Heart left ventricle (tissue), 16 donors: ENCODE measurements around the gene CCDC201. TPM values are rescaled to one million over a fixed set of nuclear protein-coding genes. Genes with fewer than 3 reads are reported as not detected.

ENCODE experiments used
- ATAC-seq, 4 donors: fragments of 200-7000 bp; cut with Tn5 transposase; one replicate each; pipeline ENCODE4 v1.9.1; 2020 to 2022; ENCODE audit warnings: moderate library complexity in 4 of 4, mild to moderate bottlenecking in 3 of 4, moderate number of reproducible peaks in 1 of 4
- DNase-seq, 5 donors: peaks; one replicate each; pipeline ENCODE4 v3.0.0-alpha.2; 2020
- H3K27ac ChIP-seq, 12 donors: fragments of 200-600 bp; sonication (generic) in 4 of 12; one replicate each; pipeline versions ENCODE4 v1.5.0 to v1.8.0; 2016 to 2022; ENCODE audit warnings: mild to moderate bottlenecking in 2 of 12
- H3K27me3 ChIP-seq, 9 donors: fragments of 200-600 bp; sonication (generic) in 2 of 9; one replicate each; pipeline versions ENCODE4 v1.5.1 to v1.8.0; 2016 to 2022; ENCODE audit warnings: mild to moderate bottlenecking in 3 of 9
- H3K36me3 ChIP-seq, 9 donors: fragments of 200-600 bp; sonication (generic) in 2 of 9; one replicate each; pipeline versions ENCODE4 v1.5.0 to v1.8.0; 2018 to 2022; ENCODE audit warnings: mild to moderate bottlenecking in 2 of 9
- H3K4me1 ChIP-seq, 12 donors: fragments of 200-600 bp; sonication (generic) in 4 of 12; one replicate each; pipeline versions ENCODE4 v1.5.0 to v1.8.0; 2016 to 2022; ENCODE audit warnings: mild to moderate bottlenecking in 3 of 12
- H3K4me3 ChIP-seq, 12 donors: fragments of 200-600 bp; sonication (generic) in 4 of 12; one replicate each; pipeline versions ENCODE4 v1.5.0 to v1.8.0; 2017 to 2022; ENCODE audit warnings: mild to moderate bottlenecking in 9 of 12, moderate library complexity in 4 of 12
- H3K9me3 ChIP-seq, 12 donors: fragments of 200-600 bp; sonication (generic) in 4 of 12; one replicate each; pipeline versions ENCODE4 v1.5.0 to v1.8.0; 2016 to 2022; ENCODE audit warnings: mild to moderate bottlenecking in 1 of 12
- CTCF ChIP-seq, 12 donors: fragments of 200-600 bp; sonication (generic) in 4 of 12; IDR thresholded peaks; one replicate each; pipeline versions ENCODE4 v1.5.0 to v1.8.0; 2018 to 2022; ENCODE audit warnings: antibody characterized with exemption in 12 of 12, mild to moderate bottlenecking in 5 of 12
- POLR2A ChIP-seq, 2 donors: fragments of 450-650 bp; IDR thresholded peaks; one replicate each; pipeline ENCODE4 v1.6.1; 2017; ENCODE audit warnings: antibody characterized with exemption in 2 of 2, mild to moderate bottlenecking in 2 of 2, moderate library complexity in 2 of 2
- WGBS, 4 donors: extraction: QIAGEN DNeasy Blood & Tissue Kit in 2 of 4; methylation state at CpG; one replicate each; pipeline versions ENCODE4 v1.1.5 to v1.1.7; 2013 to 2018; 5-methylcytosine and 5-hydroxymethylcytosine counted together
- intact Hi-C, 10 donors: fragments of 100-400 bp; cut with DNase I; formaldehyde crosslinking; loops; one replicate each; pipeline versions ENCODE4 v1.11.1 to v1.14.2; 2022
- polyA plus RNA-seq, 2 donors: library from polyadenylated mRNA; stranded (reverse); fragments of 200-250 nt; gene quantifications; one replicate each; pipeline ENCODE4 v1.2.3, GENCODE V29; 2013
- total RNA-seq, 9 donors: library from RNA; depleted of rRNA in 2 of 9; stranded (reverse); fragments of >200 nt in 2 of 9; fragmentation: NEBNext Ultra II Directional in 3 of 9; extraction: Animal tissue kit (Norgen Biotek cat#: 25700) in 3 of 9; gene quantifications; one replicate each; pipeline versions ENCODE4 v1.1.0 to v1.2.4, GENCODE V29; 2016 to 2023
- donor health status: ischemic (EF 13 %, LVEDD 7.1; RV severe dilation, severe dysfunction).
- donor health status: healthy with polysubstance abuse.
- donor health status: DM: no; HTN: yes; CAD: no.
- donor health status: DM: no; HTN: no; CAD: no.
- donor health status: ischemic (EF 25% LVEDD 6.9; RV normal size, moderate dysfunction).
- donor health status: ischemic (EF 25% LVEDD 5.7; RV mildly dilated, moderate dysfunction).
- donor health status: healthy.
- donor health status: DM: yes; HTN: yes; CAD: no.
- donor health status: ischemic (EF 35%, LVEDD 5.7; RV mildly dilated, moderate dysfunction).
- donor health status: nonischemic (EF 11% LVEDD 7.7; RV severe dilation, severe dysfunction).
- donor health status: DM: yes; HTN: yes; CAD: no.
- donor health status: PGD.
- donor health status: ischemic (EF 29% LVEDD 5.4; RV normal size, mild dysfunction).
- donor health status: nonischemic (EF 23%, LVEDD 6.1; RV moderate dilation, normal function).

CCDC201 gene
- total and polyA plus RNA-seq, 11 donors = not detected

GRCh38 chr7:45914911-45915310 lies 42.0 kb upstream of the CCDC201 start:
- intact Hi-C loops = loop anchor here in 4 of 10 donors (5.0 to 10.0 kb wide), 3 partner anchors 1172 to 1342 kb away; no protein-coding TSS in a partner anchor
- Histone ChIP-seq H3K27ac (no peak overlapping the region), H3K27me3 (peaks cover 0 to 22% (median 0%) of the 10 kb centered on the region in 9 donors), H3K9me3 (no peaks in the 10 kb centered on the region), H3K36me3 (peaks cover 0 to 56% (median 29%) of the 10 kb centered on the region in 9 donors), H3K4me3 (no peak overlapping the region), H3K4me1 (peaks cover 0 to 26% (median 0%) of the 10 kb centered on the region in 12 donors)
- 94 to 96% (median 95%) methylated on average over 11 to 12 of the region's 12 CpGs for WGBS, 4 donors
- ATAC-seq (no peak), DNase-seq (no peak)
- TF ChIP-seq CTCF (IDR thresholded peaks at IDR 0.05) (no peak), POLR2A (IDR thresholded peaks at IDR 0.05) (no peak)

DNA sequence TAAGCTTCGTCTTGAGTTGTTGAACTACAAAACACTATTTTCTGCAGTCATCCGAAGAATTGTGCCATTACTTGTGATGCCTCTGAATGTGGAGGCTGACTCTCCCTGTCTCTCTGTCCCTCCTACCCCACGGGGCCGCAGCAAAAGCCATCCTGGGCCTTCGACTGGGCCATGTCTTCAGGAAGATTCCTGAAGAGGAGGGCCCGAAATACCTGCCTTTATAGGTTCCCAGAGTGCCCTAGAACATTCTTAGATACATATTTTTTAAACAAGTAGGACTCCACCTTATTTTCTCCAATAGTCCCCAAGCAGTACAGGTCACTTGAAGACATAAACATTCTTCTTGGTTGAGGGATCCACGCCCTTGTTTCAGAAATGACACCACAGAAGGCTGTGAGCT lies 40.1 kb upstream of the CCDC201 start:
- Histone ChIP-seq H3K9me3 (peaks cover 0 to 4% (median 0%) of the 10 kb centered on the region in 12 donors), H3K4me1 (peaks cover 0 to 10% (median 0%) of the 10 kb centered on the region in 12 donors), H3K27ac (no peak overlapping the region), H3K36me3 (peaks cover 0 to 56% (median 29%) of the 10 kb centered on the region in 9 donors), H3K27me3 (peaks cover 0 to 8% (median 0%) of the 10 kb centered on the region in 9 donors), H3K4me3 (no peak overlapping the region)
- ATAC-seq = no peak
- intact Hi-C loops = loop anchor here in 3 of 10 donors (10.0 kb wide), 1 partner anchor 1342 kb away; no protein-coding TSS in a partner anchor
- TF ChIP-seq CTCF (IDR thresholded peaks at IDR 0.05) = no peak
- no peak for TF ChIP-seq POLR2A (IDR thresholded peaks at IDR 0.05)
- DNase-seq = no peak
- WGBS, 4 donors = 91 to 95% (median 94%) methylated on average over 7 of the region's 7 CpGs

- Histone ChIP-seq H3K9me3 (peaks cover 0 to 4% (median 0%) of the 10 kb centered on the region in 12 donors), H3K4me3 (no peak overlapping the region), H3K27ac (no peak overlapping the region), H3K36me3 (peaks cover 0 to 46% (median 29%) of the 10 kb centered on the region in 9 donors), H3K4me1 (no peaks in the 10 kb centered on the region), H3K27me3 (no peaks in the 10 kb centered on the region)
- peak in 1 of 4 donors; percentile 26 for ATAC-seq
- TF ChIP-seq CTCF (IDR thresholded peaks at IDR 0.05) = no peak
- WGBS, 4 donors = 80 to 91% (median 90%) methylated on average over 9 of the region's 9 CpGs
- intact Hi-C loops = loop anchor here in 3 of 10 donors (10.0 kb wide), 1 partner anchor 1343 kb away; no protein-coding TSS in a partner anchor
- DNase-seq = no peak
Measured at GRCh38 chr7:45911311-45911710, 38.4 kb upstream of the CCDC201 start.

DNA sequence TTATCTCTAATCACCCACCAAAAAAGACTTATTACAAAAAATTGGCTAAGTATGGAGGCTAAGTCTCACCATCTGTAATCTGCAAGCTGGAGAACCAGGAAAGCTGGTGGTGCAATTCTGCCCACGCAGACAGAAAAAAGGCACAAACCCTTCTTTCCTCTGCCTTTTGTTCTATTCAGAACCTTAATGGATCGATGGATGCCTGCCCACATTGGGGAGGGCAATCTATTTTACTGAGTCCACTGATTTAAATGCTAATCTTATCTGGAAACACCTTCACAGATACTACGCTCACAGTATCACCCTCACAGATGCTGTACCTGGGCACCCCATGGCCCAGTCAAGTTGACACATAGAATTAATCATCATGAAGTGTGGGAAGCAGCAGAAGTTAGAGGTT lies 38.0 kb upstream of the CCDC201 start:
- H3K9me3 ChIP-seq = peaks cover 0 to 5% (median 0%) of the 10 kb centered on the region in 12 donors

More for the DNA sequence above, 38.0 kb upstream of the CCDC201 start:
- whole genome bisulfite sequencing, 4 donors = 86 to 97% (median 93%) methylated on average over 3 of the region's 3 CpGs
- Histone ChIP-seq H3K36me3 (peaks cover 0 to 42% (median 26%) of the 10 kb centered on the region in 9 donors), H3K4me1 (no peaks in the 10 kb centered on the region), H3K4me3 (no peak overlapping the region), H3K27ac (no peak overlapping the region), H3K27me3 (no peaks in the 10 kb centered on the region)
- TF ChIP-seq CTCF (IDR thresholded peaks at IDR 0.05) (no peak), POLR2A (IDR thresholded peaks at IDR 0.05) (no peak)
- DNase-seq (no peak), ATAC-seq (peak in 1 of 4 donors; percentile 15)
- intact Hi-C loops = loop anchor here in 3 of 10 donors (10.0 kb wide), 1 partner anchor 1344 kb away; no protein-coding TSS in a partner anchor
